PC-9 (cell line): ENCODE data around the gene TBX2.

Source experiments
- CTCF ChIP-seq: fragments of 200-600 bp; sonication (generic); conservative IDR thresholded peaks from 2 replicates; pipeline ENCODE4 v1.6.1; 2017; ENCODE audit warnings: mixed run types, antibody characterized with exemption, mild to moderate bottlenecking, moderate library complexity
- EZH2 ChIP-seq: fragments of 200-600 bp; sonication (generic); IDR thresholded peaks from 2 replicates; pipeline ENCODE4 v1.8.0; 2017; ENCODE audit warnings: antibody characterized with exemption, low read depth

- TF ChIP-seq CTCF (no peak), EZH2 (no peak)
Observed at GRCh38 chr17:61416211-61416539, 16.5 kb downstream of the TBX2 start.
